MCF 10A (cell line): ENCODE results near the gene NFE2L2. TPM values are rescaled to one million over a fixed set of nuclear protein-coding genes. Genes with fewer than 3 reads are reported as not detected.
A peak's percentile ranks its signal among the peaks of the same experiment; 100 is the strongest.
"Not testable (repeated sequence)": the region's sequence is repeated elsewhere in the genome, so short reads cannot be mapped to it uniquely, and the experiment has no call there.

Source experiments
- BruUV-seq: library from RNA; stranded (reverse); fragments of 400-500 nt; replicated peaks from 2 replicates; lab custom pipeline; 2021; lab: Mats Ljungman, UMichigan
- CTCF ChIA-PET: fragments of 300-600 bp; sonication (Branson Sonifier 250); formaldehyde crosslinking; extraction: SDS; loops from one replicate; lab custom pipeline; 2021; ENCODE audit warnings: antibody characterized with exemption, inconsistent platforms; lab: Yijun Ruan, JAX
- POLR2A ChIA-PET: fragments of 300-600, 350-650 bp; sonication (Branson Sonifier 250); formaldehyde crosslinking; extraction: SDS; loops from one replicate; lab custom pipeline; 2020; ENCODE audit warnings: antibody characterized with exemption, inconsistent platforms; lab: Yijun Ruan, JAX
- DNase-seq: peaks from one replicate; pipeline ENCODE4 v3.0.0-alpha.2; 2018; ENCODE audit not compliant: unreplicated experiment
- H3K27ac Mint-ChIP-seq: one replicate; pipeline ENCODE4 v1.8.0; 2022; ENCODE audit warnings: mild to moderate bottlenecking, low read depth, mixed read lengths; ENCODE audit not compliant: unreplicated experiment
- H3K27me3 Mint-ChIP-seq: one replicate; pipeline ENCODE4 v1.8.0; 2022; ENCODE audit warnings: mixed read lengths; ENCODE audit not compliant: insufficient read depth, unreplicated experiment
- H3K36me3 Mint-ChIP-seq: one replicate; pipeline ENCODE4 v1.8.0; 2022; ENCODE audit warnings: mild to moderate bottlenecking, moderate library complexity, mixed read lengths; ENCODE audit not compliant: insufficient read depth, unreplicated experiment
- H3K4me1 Mint-ChIP-seq: one replicate; pipeline ENCODE4 v1.8.0; 2022; ENCODE audit warnings: mixed read lengths; ENCODE audit not compliant: insufficient read depth, unreplicated experiment
- H3K4me3 Mint-ChIP-seq: one replicate; pipeline ENCODE4 v1.8.0; 2022; ENCODE audit warnings: mild to moderate bottlenecking, moderate library complexity, mixed read lengths; ENCODE audit not compliant: unreplicated experiment
- H3K9me3 Mint-ChIP-seq: one replicate; pipeline ENCODE4 v1.8.0; 2022; ENCODE audit warnings: mixed read lengths; ENCODE audit not compliant: unreplicated experiment
- CTCF ChIP-seq: fragments of 200-600 bp; IDR thresholded peaks from one replicate; pipeline ENCODE4 v1.8.0; 2022; ENCODE audit warnings: antibody characterized with exemption, mild to moderate bottlenecking; ENCODE audit not compliant: unreplicated experiment
- intact Hi-C: fragments of 100-400 bp; cut with micrococcal nuclease; formaldehyde crosslinking; loops from 2 replicates; pipeline ENCODE4 v1.14.1; 2022
- total RNA-seq: library from RNA; stranded (reverse); gene quantifications from 2 replicates; pipeline ENCODE4 v1.2.3, GENCODE V29; 2022

NFE2L2 gene
- total RNA-seq, 1 experiment from 2014 or later = 180 TPM

GRCh38 chr2:177268901-177269300 is 4.4 kb upstream of the NFE2L2 start:
- Mint-ChIP-seq H3K36me3 (no peaks in the 10 kb centered on the region), H3K4me3 (no peak overlapping the region), H3K9me3 (no peaks in the 10 kb centered on the region), H3K4me1 (peaks cover 37% of the 10 kb centered on the region), H3K27ac (no peak overlapping the region), H3K27me3 (no peaks in the 10 kb centered on the region)
- no peak for TF ChIP-seq CTCF
- CTCF ChIA-PET = interaction anchor here (0.9 to 1.5 kb wide), 2 partner anchors 14 to 27 kb away, joined by 4 read pairs; no protein-coding TSS in a partner anchor
- POLR2A ChIA-PET = interaction anchor here (1.0 to 9.7 kb wide), 4 partner anchors 12 to 98 kb away, joined by 3 to 131 read pairs (median 94); no protein-coding TSS in a partner anchor
- no TSS peak for BruUV-seq
- no peak for DNase-seq
- intact Hi-C loops = no loop called here

- intact Hi-C loops = no loop called here
- no peak for DNase-seq
- Mint-ChIP-seq H3K27ac (no peak overlapping the region), H3K36me3 (peaks cover under 1% of the 10 kb centered on the region), H3K4me1 (peaks cover 31% of the 10 kb centered on the region), H3K9me3 (no peaks in the 10 kb centered on the region), H3K27me3 (no peaks in the 10 kb centered on the region), H3K4me3 (no peak overlapping the region)
- no peak for TF ChIP-seq CTCF
- no TSS peak for BruUV-seq
- CTCF ChIA-PET = interaction anchor here (0.6 to 1.9 kb wide), 4 partner anchors 11 to 28 kb away, joined by 3 to 10 read pairs (median 4); no protein-coding TSS in a partner anchor
- POLR2A ChIA-PET = interaction anchor here (0.5 to 9.7 kb wide), 11 partner anchors 8 to 126 kb away, joined by 3 to 198 read pairs (median 6); partner anchors contain the start of gene AGPS
These were observed 3.8 kb upstream of the NFE2L2 start for GRCh38 chr2:177268187-177268871.

GRCh38 chr2:177266955-177267354 is 2.4 kb upstream of the NFE2L2 start:
- not testable (repeated sequence) for H3K36me3 Mint-ChIP-seq, H3K4me3 Mint-ChIP-seq, H3K9me3 Mint-ChIP-seq, BruUV-seq, DNase-seq, H3K27me3 Mint-ChIP-seq
- ChIA-PET POLR2A (interaction anchor here (0.6 to 9.7 kb wide), 22 partner anchors 9 to 456 kb away, joined by 3 to 198 read pairs (median 48); partner anchors contain the start of genes AGPS and HNRNPA3), CTCF (interaction anchor here (0.6 to 5.2 kb wide), 4 partner anchors 29 to 132 kb away, joined by 4 to 43 read pairs (median 22); no protein-coding TSS in a partner anchor)
- peak overlapping the region; percentile 96 for H3K27ac Mint-ChIP-seq
- intact Hi-C loops = loop anchor here (1.0 kb wide), 1 partner anchor 8 kb away; no protein-coding TSS in a partner anchor
- H3K4me1 Mint-ChIP-seq = peaks cover 24% of the 10 kb centered on the region

GRCh38 chr2:177265824-177266817 is 1.6 kb upstream of the NFE2L2 start:
- ChIA-PET POLR2A (interaction anchor here (0.6 to 9.7 kb wide), 28 partner anchors 7 to 1697 kb away, joined by 3 to 198 read pairs (median 30); partner anchors contain the start of genes AGPS and HNRNPA3), CTCF (interaction anchor here (0.6 to 5.2 kb wide), 13 partner anchors 7 to 150 kb away, joined by 4 to 43 read pairs (median 24); no protein-coding TSS in a partner anchor)

More at GRCh38 chr2:177265824-177266817, 1.6 kb upstream of the NFE2L2 start:
- intact Hi-C loops = loop anchor here (1.0 kb wide), 1 partner anchor 9 kb away; no protein-coding TSS in a partner anchor
- Mint-ChIP-seq H3K4me1 (peaks cover 24% of the 10 kb centered on the region), H3K4me3 (peak overlapping the region; percentile 89), H3K36me3 (peaks cover 4% of the 10 kb centered on the region), H3K27me3 (no peaks in the 10 kb centered on the region), H3K27ac (peak overlapping the region; percentile 96), H3K9me3 (no peaks in the 10 kb centered on the region)
- BruUV-seq = no TSS peak
- DNase-seq = peak; percentile 48
- TF ChIP-seq CTCF = no peak
